NCI-H526 treated with DMSO at 0.1 percent for 48 hours (cell line): ENCODE results near the gene ADIRF.
"Not testable (repeated sequence)": the region's sequence is repeated elsewhere in the genome, so short reads cannot be mapped to it uniquely, and the experiment has no call there.

Experiments used
- DNase-seq: peaks from one replicate; lab custom pipeline; 2025; lab: John Stamatoyannopoulos, UW

ADIRF gene

GRCh38 chr10:86979296-86979818 is 11.1 kb downstream of the ADIRF start:
- DNase-seq = no peak

- DNase-seq = no peak
Measured at GRCh38 chr10:86979977-86980448, 11.7 kb downstream of the ADIRF start.

GRCh38 chr10:86981020-86981419 is 12.7 kb downstream of the ADIRF start:
- not testable (repeated sequence) for DNase-seq

- DNase-seq = no peak
Measured at GRCh38 chr10:86981716-86982115, 13.4 kb downstream of the ADIRF start.

- DNase-seq = not testable (repeated sequence)
Measured at GRCh38 chr10:86984498-86984897, 16.2 kb downstream of the ADIRF start.

- no peak for DNase-seq
Measured at GRCh38 chr10:86988520-86988919, 20.2 kb downstream of the ADIRF start.

- DNase-seq = not testable (repeated sequence)
Measured at GRCh38 chr10:86991362-86991761, 23.1 kb downstream of the ADIRF start.

- DNase-seq = no peak
Measured at GRCh38 chr10:86992456-86992855, 24.2 kb downstream of the ADIRF start.

- DNase-seq = no peak
Measured at GRCh38 chr10:86992929-86993328, 24.6 kb downstream of the ADIRF start.

GRCh38 chr10:86999802-87000403 is 31.6 kb downstream of the ADIRF start:
- not testable (repeated sequence) for DNase-seq

GRCh38 chr10:87000491-87000890 is 32.2 kb downstream of the ADIRF start:
- DNase-seq = no peak

- not testable (repeated sequence) for DNase-seq
Measured at GRCh38 chr10:87007124-87007523, 38.8 kb downstream of the ADIRF start.

GRCh38 chr10:87007674-87008073 is 39.4 kb downstream of the ADIRF start:
- not testable (repeated sequence) for DNase-seq

GRCh38 chr10:87008303-87008702 is 40.0 kb downstream of the ADIRF start:
- DNase-seq = not testable (repeated sequence)

GRCh38 chr10:87009134-87009696 is 40.9 kb downstream of the ADIRF start:
- DNase-seq = not testable (repeated sequence)

- DNase-seq = not testable (repeated sequence)
Measured at GRCh38 chr10:87013528-87013927, 45.2 kb downstream of the ADIRF start.

GRCh38 chr10:87014986-87015716 is 46.9 kb downstream of the ADIRF start:
- DNase-seq = not testable (repeated sequence)

GRCh38 chr10:87018127-87018526 is 49.8 kb downstream of the ADIRF start:
- DNase-seq = not testable (repeated sequence)

GRCh38 chr10:87019066-87019465 is 50.8 kb downstream of the ADIRF start:
- DNase-seq = not testable (repeated sequence)

- not testable (repeated sequence) for DNase-seq
Measured at GRCh38 chr10:87019504-87019903, 51.2 kb downstream of the ADIRF start.

GRCh38 chr10:87020056-87020455 is 51.8 kb downstream of the ADIRF start, which contains the start of gene FAM25A:
Gene FAM25A (plus strand): TSS chr10:87020294. CDS start chr10:87020325, 31 bp downstream.
- not testable (repeated sequence) for DNase-seq
